CD4-positive, alpha-beta T cell treated with Interleukin-17A for 4 hours (primary cell): Measurements from ENCODE around the gene KIRREL3.

Experiments used
- DNase-seq: peaks from one replicate; pipeline ENCODE4 v3.0.0-alpha.2; 2020; ENCODE audit warnings: mixed read lengths

The KIRREL3 gene

GRCh38 chr11:127000291-127000968 is at the start of gene KIRREL3:
TSS of gene KIRREL3 (minus strand) at chr11:127000770.
- no peak for DNase-seq

GRCh38 chr11:127050186-127050585 is 49.6 kb upstream of the KIRREL3 start:
- no peak for DNase-seq

GRCh38 chr11:127049486-127049885 is 48.9 kb upstream of the KIRREL3 start:
- DNase-seq: no peak

- no peak for DNase-seq
These were observed 44.0 kb upstream of the KIRREL3 start for GRCh38 chr11:127044535-127044934.

- DNase-seq: no peak
These were observed 41.9 kb upstream of the KIRREL3 start for GRCh38 chr11:127042445-127042844.

GRCh38 chr11:127039591-127039990 is 39.0 kb upstream of the KIRREL3 start:
- DNase-seq: no peak

GRCh38 chr11:127037596-127037995 is 37.0 kb upstream of the KIRREL3 start:
- DNase-seq: no peak

GRCh38 chr11:127037001-127037400 is 36.4 kb upstream of the KIRREL3 start:
- no peak for DNase-seq

GRCh38 chr11:127035824-127036223 is 35.3 kb upstream of the KIRREL3 start:
- DNase-seq: no peak

GRCh38 chr11:127034973-127035372 is 34.4 kb upstream of the KIRREL3 start:
- no peak for DNase-seq

- DNase-seq: no peak
These were observed 28.1 kb upstream of the KIRREL3 start for GRCh38 chr11:127028648-127029047.

GRCh38 chr11:127027789-127028188 is 27.2 kb upstream of the KIRREL3 start:
- DNase-seq: no peak

- DNase-seq: no peak
These were observed 26.4 kb upstream of the KIRREL3 start for GRCh38 chr11:127027000-127027399.

- no peak for DNase-seq
These were observed 23.4 kb upstream of the KIRREL3 start for GRCh38 chr11:127023991-127024390.

GRCh38 chr11:127018683-127019279 is 18.2 kb upstream of the KIRREL3 start:
- no peak for DNase-seq

GRCh38 chr11:127017482-127017881 is 16.9 kb upstream of the KIRREL3 start:
- no peak for DNase-seq

- no peak for DNase-seq
These were observed 13.0 kb upstream of the KIRREL3 start for GRCh38 chr11:127013550-127013949.

GRCh38 chr11:127006311-127006710 is 5.7 kb upstream of the KIRREL3 start:
- DNase-seq: no peak

GRCh38 chr11:127003260-127003981 is 2.9 kb upstream of the KIRREL3 start:
- DNase-seq: no peak

GRCh38 chr11:127002669-127003259 is 2.2 kb upstream of the KIRREL3 start:
- no peak for DNase-seq

- no peak for DNase-seq
These were observed 411 bp upstream of the KIRREL3 start for GRCh38 chr11:127000981-127001380.

- no peak for DNase-seq
These were observed 1.2 kb downstream of the KIRREL3 start for GRCh38 chr11:126999366-126999765.

- no peak for DNase-seq
These were observed 2.9 kb downstream of the KIRREL3 start for GRCh38 chr11:126997641-126998040.

GRCh38 chr11:126997196-126997595 is 3.4 kb downstream of the KIRREL3 start:
- DNase-seq: no peak
